ENCODE data around the gene ZMAT5.

The ZMAT5 gene

GRCh38 chr22:29689880-29690213, 77.0 kb downstream of the ZMAT5 start:
- H3K36me3 ChIP-seq (ENCODE audit: insufficient read depth, low read length): peaks cover 33% of the 10 kb centered on the region; the same call in 1 of the 2 replicates
- H3K4me3 ChIP-seq (ENCODE audit: low read depth, low read length, poor library complexity, severe bottlenecking): no peak overlapping the region
- H3K9me2 ChIP-seq (ENCODE audit: low read depth, low read length): no peaks in the 10 kb centered on the region
- no peak overlapping the region for H3K27ac ChIP-seq (ENCODE audit: low read depth, low read length, poor library complexity, severe bottlenecking)
- H3K4me2 ChIP-seq (ENCODE audit: low read length): no peak overlapping the region
- TF ChIP-seq CTCF (IDR thresholded peaks at IDR 0.05; ENCODE audit: low read length) (peak; percentile 77), EZH2 (IDR thresholded peaks at IDR 0.05; ENCODE audit: borderline replicate concordance, low read length) (no peak)
- H2AFZ ChIP-seq (ENCODE audit: low read length): no peak overlapping the region
- no peaks in the 10 kb centered on the region for H3K79me2 ChIP-seq (ENCODE audit: insufficient read depth, low read length)
- no peaks in the 10 kb centered on the region for H3K9me3 ChIP-seq (ENCODE audit: low read length)
- H3K27me3 ChIP-seq (ENCODE audit: insufficient read depth, low read length): no peaks in the 10 kb centered on the region
- H3F3A ChIP-seq (ENCODE audit: insufficient read depth, low read length): no peaks in the 10 kb centered on the region
- H3K9ac ChIP-seq (ENCODE audit: low read length): no peak overlapping the region
- H3K4me1 ChIP-seq (ENCODE audit: insufficient read depth, low read length, severe bottlenecking): no peaks in the 10 kb centered on the region
- no peaks in the 10 kb centered on the region for H4K20me1 ChIP-seq (ENCODE audit: insufficient read depth, low read length)

GRCh38 chr22:29689206-29689879, 77.5 kb downstream of the ZMAT5 start:
- Histone ChIP-seq H3K9ac (ENCODE audit: low read length) (no peak overlapping the region), H3F3A (ENCODE audit: insufficient read depth, low read length) (no peaks in the 10 kb centered on the region), H3K4me2 (ENCODE audit: low read length) (no peak overlapping the region), H3K27ac (ENCODE audit: low read depth, low read length, poor library complexity, severe bottlenecking) (no peak overlapping the region), H3K9me2 (ENCODE audit: low read depth, low read length) (no peaks in the 10 kb centered on the region), H4K20me1 (ENCODE audit: insufficient read depth, low read length) (no peaks in the 10 kb centered on the region), H3K4me3 (ENCODE audit: low read depth, low read length, poor library complexity, severe bottlenecking) (no peak overlapping the region), H3K27me3 (ENCODE audit: insufficient read depth, low read length) (no peaks in the 10 kb centered on the region), H3K79me2 (ENCODE audit: insufficient read depth, low read length) (no peaks in the 10 kb centered on the region), H3K9me3 (ENCODE audit: low read length) (no peaks in the 10 kb centered on the region), H3K36me3 (ENCODE audit: insufficient read depth, low read length) (peaks cover 35% of the 10 kb centered on the region; the same call in 1 of the 2 replicates), H3K4me1 (ENCODE audit: insufficient read depth, low read length, severe bottlenecking) (no peaks in the 10 kb centered on the region), H2AFZ (ENCODE audit: low read length) (no peak overlapping the region)
- TF ChIP-seq EZH2 (IDR thresholded peaks at IDR 0.05; ENCODE audit: borderline replicate concordance, low read length) (no peak), CTCF (IDR thresholded peaks at IDR 0.05; ENCODE audit: low read length) (no peak)

- H4K20me1 ChIP-seq (ENCODE audit: insufficient read depth, low read length): no peaks in the 10 kb centered on the region
- no peak overlapping the region for H2AFZ ChIP-seq (ENCODE audit: low read length)
- no peak overlapping the region for H3K4me3 ChIP-seq (ENCODE audit: low read depth, low read length, poor library complexity, severe bottlenecking)
- H3K36me3 ChIP-seq (ENCODE audit: insufficient read depth, low read length): peaks cover 64% of the 10 kb centered on the region
- H3K4me2 ChIP-seq (ENCODE audit: low read length): no peak overlapping the region
- no peaks in the 10 kb centered on the region for H3K4me1 ChIP-seq (ENCODE audit: insufficient read depth, low read length, severe bottlenecking)
- no peaks in the 10 kb centered on the region for H3K9me2 ChIP-seq (ENCODE audit: low read depth, low read length)
- H3K9me3 ChIP-seq (ENCODE audit: low read length): no peaks in the 10 kb centered on the region
- H3F3A ChIP-seq (ENCODE audit: insufficient read depth, low read length): no peaks in the 10 kb centered on the region
- H3K27ac ChIP-seq (ENCODE audit: low read depth, low read length, poor library complexity, severe bottlenecking): no peak overlapping the region
- H3K27me3 ChIP-seq (ENCODE audit: insufficient read depth, low read length): no peaks in the 10 kb centered on the region
- no peak overlapping the region for H3K9ac ChIP-seq (ENCODE audit: low read length)
- no peaks in the 10 kb centered on the region for H3K79me2 ChIP-seq (ENCODE audit: insufficient read depth, low read length)
- no peak for TF ChIP-seq EZH2 (IDR thresholded peaks at IDR 0.05; ENCODE audit: borderline replicate concordance, low read length)
- TF ChIP-seq CTCF (IDR thresholded peaks at IDR 0.05; ENCODE audit: low read length): no peak
Measured at GRCh38 chr22:29684244-29684643, 82.6 kb downstream of the ZMAT5 start.

Measured in OCI-LY1 (cell line).